ENCODE measurements around the gene GAK. TPM values are rescaled to one million over a fixed set of nuclear protein-coding genes. Genes with fewer than 3 reads are reported as not detected.

The GAK gene
- total and polyA plus RNA-seq, 4 donors: 27.4 to 69.7 (median 47.0) TPM

DNA sequence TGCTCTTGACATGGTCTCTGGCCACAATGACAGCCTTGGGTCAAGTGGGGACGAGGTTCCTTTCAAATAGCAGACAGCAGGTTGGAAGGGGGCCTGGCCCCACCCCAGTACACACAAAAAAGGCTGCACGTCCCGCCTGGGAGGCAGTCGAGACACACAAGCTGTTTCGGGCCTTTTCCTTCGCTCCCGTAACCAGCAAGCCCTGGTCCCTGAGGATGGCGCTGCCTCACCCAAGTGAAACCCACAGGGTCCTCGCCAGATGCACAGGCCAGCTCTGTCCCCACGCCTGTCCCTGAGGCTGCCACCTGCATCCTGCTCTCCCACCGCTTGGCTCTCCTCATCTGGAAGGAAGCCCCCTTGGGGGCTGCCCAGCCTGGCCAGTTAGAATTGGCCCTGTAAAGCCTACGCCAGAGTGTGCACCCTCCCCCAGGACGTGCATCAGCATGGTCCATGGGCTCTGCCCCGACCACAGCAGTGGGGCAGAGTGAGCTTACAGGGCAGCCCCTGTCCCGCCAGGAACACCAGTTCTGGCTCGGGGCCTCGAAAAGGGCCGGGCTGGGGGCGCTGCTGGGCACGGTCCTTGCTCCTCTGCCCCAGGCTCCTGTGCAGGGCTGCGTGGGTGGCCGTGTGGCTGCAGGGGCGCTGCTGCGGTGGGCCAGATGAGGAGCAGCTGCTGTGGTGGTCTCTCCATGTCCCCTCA, 108.2 kb downstream of the GAK start (continued):
- TF ChIP-seq, protein P1, sequence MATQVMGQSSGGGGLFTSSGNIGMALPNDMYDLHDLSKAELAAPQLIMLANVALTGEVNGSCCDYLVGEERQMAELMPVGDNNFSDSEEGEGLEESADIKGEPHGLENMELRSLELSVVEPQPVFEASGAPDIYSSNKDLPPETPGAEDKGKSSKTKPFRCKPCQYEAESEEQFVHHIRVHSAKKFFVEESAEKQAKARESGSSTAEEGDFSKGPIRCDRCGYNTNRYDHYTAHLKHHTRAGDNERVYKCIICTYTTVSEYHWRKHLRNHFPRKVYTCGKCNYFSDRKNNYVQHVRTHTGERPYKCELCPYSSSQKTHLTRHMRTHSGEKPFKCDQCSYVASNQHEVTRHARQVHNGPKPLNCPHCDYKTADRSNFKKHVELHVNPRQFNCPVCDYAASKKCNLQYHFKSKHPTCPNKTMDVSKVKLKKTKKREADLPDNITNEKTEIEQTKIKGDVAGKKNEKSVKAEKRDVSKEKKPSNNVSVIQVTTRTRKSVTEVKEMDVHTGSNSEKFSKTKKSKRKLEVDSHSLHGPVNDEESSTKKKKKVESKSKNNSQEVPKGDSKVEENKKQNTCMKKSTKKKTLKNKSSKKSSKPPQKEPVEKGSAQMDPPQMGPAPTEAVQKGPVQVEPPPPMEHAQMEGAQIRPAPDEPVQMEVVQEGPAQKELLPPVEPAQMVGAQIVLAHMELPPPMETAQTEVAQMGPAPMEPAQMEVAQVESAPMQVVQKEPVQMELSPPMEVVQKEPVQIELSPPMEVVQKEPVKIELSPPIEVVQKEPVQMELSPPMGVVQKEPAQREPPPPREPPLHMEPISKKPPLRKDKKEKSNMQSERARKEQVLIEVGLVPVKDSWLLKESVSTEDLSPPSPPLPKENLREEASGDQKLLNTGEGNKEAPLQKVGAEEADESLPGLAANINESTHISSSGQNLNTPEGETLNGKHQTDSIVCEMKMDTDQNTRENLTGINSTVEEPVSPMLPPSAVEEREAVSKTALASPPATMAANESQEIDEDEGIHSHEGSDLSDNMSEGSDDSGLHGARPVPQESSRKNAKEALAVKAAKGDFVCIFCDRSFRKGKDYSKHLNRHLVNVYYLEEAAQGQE (IDR thresholded peaks at IDR 0.05): no peak
- TF ChIP-seq YY1 (IDR thresholded peaks at IDR 0.05): no peak

DNA sequence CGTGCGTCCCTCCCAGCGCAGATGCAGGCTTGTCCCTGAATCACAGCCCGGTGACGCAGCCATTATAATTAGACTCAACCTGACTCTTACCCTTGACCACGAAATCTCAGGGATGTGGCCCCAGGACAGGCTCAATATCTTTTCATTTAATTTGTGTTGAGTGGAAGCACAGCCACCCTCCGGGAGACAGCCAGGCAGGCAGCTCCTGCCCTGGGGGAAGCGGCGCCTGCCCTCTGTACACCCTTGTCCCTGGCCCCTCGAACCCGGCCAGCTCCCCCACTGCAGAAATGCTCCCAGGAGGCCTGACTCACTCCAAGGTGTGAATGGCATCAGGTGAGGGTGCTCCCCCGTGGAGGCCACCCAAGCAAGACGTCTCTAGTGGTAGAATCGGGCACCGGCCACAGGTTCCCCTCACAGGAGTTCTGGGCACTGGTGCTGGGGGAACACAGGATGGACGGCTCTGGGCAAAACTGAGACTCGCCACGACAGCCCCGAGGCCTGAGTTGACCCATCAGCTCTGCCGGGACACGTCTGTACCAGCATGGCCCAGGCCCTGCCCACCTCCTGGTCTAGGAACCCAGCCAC, 108.8 kb downstream of the GAK start:
- DNase-seq (ENCODE audit: low spot score): no peak
- Histone ChIP-seq H3K36me3 (ENCODE audit: control insufficient read depth in 4 of 4, insufficient read depth in 3 of 4, low read depth in 1 of 4, low read length in 3 of 4) (no peaks in the 10 kb centered on the region), H3K27me3 (ENCODE audit: control insufficient read depth in 4 of 4, insufficient read depth in 4 of 4, low read length in 3 of 4) (no peaks in the 10 kb centered on the region), H3K9ac (ENCODE audit: low read depth in 1 of 2, low read length in 2 of 2) (no peak overlapping the region), H3K9me3 (ENCODE audit: control insufficient read depth in 4 of 4, low read length in 3 of 4) (no peaks in the 10 kb centered on the region), H3K27ac (ENCODE audit: low read depth in 1 of 2, low read length in 2 of 2) (no peak overlapping the region), H3K4me1 (ENCODE audit: control insufficient read depth in 4 of 4, insufficient read depth in 4 of 4, low read length in 3 of 4) (peaks cover 2 to 9% (median 7%) of the 10 kb centered on the region in 4 donors), H3K4me3 (ENCODE audit: low read depth in 1 of 3, low read length in 3 of 3) (no peak overlapping the region)
- 84% methylated on average over 21 of the region's 21 CpGs for WGBS
- TF ChIP-seq NR2F2 (IDR thresholded peaks at IDR 0.05): no peak
- TF ChIP-seq, protein P2, sequence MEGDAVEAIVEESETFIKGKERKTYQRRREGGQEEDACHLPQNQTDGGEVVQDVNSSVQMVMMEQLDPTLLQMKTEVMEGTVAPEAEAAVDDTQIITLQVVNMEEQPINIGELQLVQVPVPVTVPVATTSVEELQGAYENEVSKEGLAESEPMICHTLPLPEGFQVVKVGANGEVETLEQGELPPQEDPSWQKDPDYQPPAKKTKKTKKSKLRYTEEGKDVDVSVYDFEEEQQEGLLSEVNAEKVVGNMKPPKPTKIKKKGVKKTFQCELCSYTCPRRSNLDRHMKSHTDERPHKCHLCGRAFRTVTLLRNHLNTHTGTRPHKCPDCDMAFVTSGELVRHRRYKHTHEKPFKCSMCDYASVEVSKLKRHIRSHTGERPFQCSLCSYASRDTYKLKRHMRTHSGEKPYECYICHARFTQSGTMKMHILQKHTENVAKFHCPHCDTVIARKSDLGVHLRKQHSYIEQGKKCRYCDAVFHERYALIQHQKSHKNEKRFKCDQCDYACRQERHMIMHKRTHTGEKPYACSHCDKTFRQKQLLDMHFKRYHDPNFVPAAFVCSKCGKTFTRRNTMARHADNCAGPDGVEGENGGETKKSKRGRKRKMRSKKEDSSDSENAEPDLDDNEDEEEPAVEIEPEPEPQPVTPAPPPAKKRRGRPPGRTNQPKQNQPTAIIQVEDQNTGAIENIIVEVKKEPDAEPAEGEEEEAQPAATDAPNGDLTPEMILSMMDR (IDR thresholded peaks at IDR 0.05; ENCODE audit: low read depth, low read length, missing input control): no peak
- no peak for TF ChIP-seq TAF1 (conservative IDR thresholded peaks at IDR 0.05)
- TF ChIP-seq YY1 (IDR thresholded peaks at IDR 0.05): no peak
- no peak for TF ChIP-seq FOXA2 (IDR thresholded peaks at IDR 0.05)
- TF ChIP-seq, protein P3, sequence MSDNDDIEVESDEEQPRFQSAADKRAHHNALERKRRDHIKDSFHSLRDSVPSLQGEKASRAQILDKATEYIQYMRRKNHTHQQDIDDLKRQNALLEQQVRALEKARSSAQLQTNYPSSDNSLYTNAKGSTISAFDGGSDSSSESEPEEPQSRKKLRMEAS (IDR thresholded peaks at IDR 0.05): no peak
- no peak for TF ChIP-seq FOXA1 (IDR thresholded peaks at IDR 0.05)
- TF ChIP-seq, protein P1 (IDR thresholded peaks at IDR 0.05): no peak
- TF ChIP-seq HNF4A (conservative IDR thresholded peaks at IDR 0.05): no peak
- no peak for TF ChIP-seq SP1 (IDR thresholded peaks at IDR 0.05)
- TF ChIP-seq, protein P4, sequence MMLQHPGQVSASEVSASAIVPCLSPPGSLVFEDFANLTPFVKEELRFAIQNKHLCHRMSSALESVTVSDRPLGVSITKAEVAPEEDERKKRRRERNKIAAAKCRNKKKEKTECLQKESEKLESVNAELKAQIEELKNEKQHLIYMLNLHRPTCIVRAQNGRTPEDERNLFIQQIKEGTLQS (IDR thresholded peaks at IDR 0.05): no peak
- TF ChIP-seq, protein P5, sequence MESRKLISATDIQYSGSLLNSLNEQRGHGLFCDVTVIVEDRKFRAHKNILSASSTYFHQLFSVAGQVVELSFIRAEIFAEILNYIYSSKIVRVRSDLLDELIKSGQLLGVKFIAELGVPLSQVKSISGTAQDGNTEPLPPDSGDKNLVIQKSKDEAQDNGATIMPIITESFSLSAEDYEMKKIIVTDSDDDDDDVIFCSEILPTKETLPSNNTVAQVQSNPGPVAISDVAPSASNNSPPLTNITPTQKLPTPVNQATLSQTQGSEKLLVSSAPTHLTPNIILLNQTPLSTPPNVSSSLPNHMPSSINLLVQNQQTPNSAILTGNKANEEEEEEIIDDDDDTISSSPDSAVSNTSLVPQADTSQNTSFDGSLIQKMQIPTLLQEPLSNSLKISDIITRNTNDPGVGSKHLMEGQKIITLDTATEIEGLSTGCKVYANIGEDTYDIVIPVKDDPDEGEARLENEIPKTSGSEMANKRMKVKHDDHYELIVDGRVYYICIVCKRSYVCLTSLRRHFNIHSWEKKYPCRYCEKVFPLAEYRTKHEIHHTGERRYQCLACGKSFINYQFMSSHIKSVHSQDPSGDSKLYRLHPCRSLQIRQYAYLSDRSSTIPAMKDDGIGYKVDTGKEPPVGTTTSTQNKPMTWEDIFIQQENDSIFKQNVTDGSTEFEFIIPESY (IDR thresholded peaks at IDR 0.05): no peak
- no peak for TF ChIP-seq GABPA (IDR thresholded peaks at IDR 0.05 in 1 of 2, conservative IDR thresholded peaks at IDR 0.05 in 1 of 2)
- no peak for TF ChIP-seq HNF4G (IDR thresholded peaks at IDR 0.05)
- TF ChIP-seq JUND (IDR thresholded peaks at IDR 0.05): no peak
- no peak for TF ChIP-seq RAD21 (IDR thresholded peaks at IDR 0.05)
- no peak for TF ChIP-seq EGR1 (IDR thresholded peaks at IDR 0.05; ENCODE audit: low read depth in 2 of 2)
- TF ChIP-seq RXRA (IDR thresholded peaks at IDR 0.05): no peak
